ENCODE results near the gene LASP1. TPM values are rescaled to one million over a fixed set of nuclear protein-coding genes. Genes with fewer than 3 reads are reported as not detected.

Gene LASP1
- total and polyA plus RNA-seq, 2 experiments from 2014 or later: 198 to 250 TPM

DNA sequence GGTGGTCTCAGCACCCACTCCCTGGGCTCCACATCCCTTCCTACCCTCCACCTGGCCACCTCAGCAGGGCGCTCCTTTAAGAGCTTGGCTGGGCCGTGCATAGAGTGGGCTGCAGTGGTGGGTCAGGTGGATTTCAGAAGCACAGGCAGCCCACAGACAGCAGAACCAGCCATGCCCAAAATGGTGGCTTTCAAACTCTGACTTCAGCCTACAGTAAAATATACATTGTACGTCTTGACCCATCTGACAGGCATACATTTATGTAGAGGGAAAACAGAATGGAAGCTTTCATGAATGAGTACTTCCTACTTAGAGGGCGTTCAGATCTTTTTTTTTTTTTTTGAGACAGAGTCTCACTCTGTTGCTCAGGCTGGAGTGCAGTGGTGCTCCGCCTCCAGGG lies 29.6 kb downstream of the LASP1 start:
- Histone ChIP-seq H3K9me3 (ENCODE audit: low read depth) (no peaks in the 10 kb centered on the region), H3K4me1 (ENCODE audit: insufficient read depth) (peaks cover 22% of the 10 kb centered on the region), H3K27me3 (replicated peaks; ENCODE audit: insufficient read depth) (no peaks in the 10 kb centered on the region), H3K9me2 (ENCODE audit: insufficient read depth) (no peaks in the 10 kb centered on the region), H4K20me1 (ENCODE audit: insufficient read depth) (peaks cover 30% of the 10 kb centered on the region), H3F3A (ENCODE audit: insufficient read depth) (peaks cover 79% of the 10 kb centered on the region), H3K4me2 (ENCODE audit: unreplicated experiment) (no peak overlapping the region), H3K4me3 (no peak overlapping the region), H2AFZ (no peak overlapping the region), H3K9ac (no peak overlapping the region), H3K36me3 (ENCODE audit: low read depth) (peaks cover 55% of the 10 kb centered on the region), H3K27ac (no peak overlapping the region), H3K79me2 (ENCODE audit: insufficient read depth) (peaks cover 88% of the 10 kb centered on the region)
- in situ Hi-C loops (cut with MboI): no loop called here
- TF ChIP-seq EZH2phosphoT487 (IDR thresholded peaks at IDR 0.05; ENCODE audit: insufficient read depth, low read depth): no peak
- TF ChIP-seq EZH2 (IDR thresholded peaks at IDR 0.05; ENCODE audit: insufficient read depth, poor library complexity, severe bottlenecking): no peak
- 96 to 97% methylated on average over 5 of the region's 5 CpGs for WGBS, 2 experiments (ENCODE audit: low coverage in 1 of 2, low lambda C conversion rate in 2 of 2, missing lambda C conversion rate in 2 of 2)
- no peak for DNase-seq

DNA sequence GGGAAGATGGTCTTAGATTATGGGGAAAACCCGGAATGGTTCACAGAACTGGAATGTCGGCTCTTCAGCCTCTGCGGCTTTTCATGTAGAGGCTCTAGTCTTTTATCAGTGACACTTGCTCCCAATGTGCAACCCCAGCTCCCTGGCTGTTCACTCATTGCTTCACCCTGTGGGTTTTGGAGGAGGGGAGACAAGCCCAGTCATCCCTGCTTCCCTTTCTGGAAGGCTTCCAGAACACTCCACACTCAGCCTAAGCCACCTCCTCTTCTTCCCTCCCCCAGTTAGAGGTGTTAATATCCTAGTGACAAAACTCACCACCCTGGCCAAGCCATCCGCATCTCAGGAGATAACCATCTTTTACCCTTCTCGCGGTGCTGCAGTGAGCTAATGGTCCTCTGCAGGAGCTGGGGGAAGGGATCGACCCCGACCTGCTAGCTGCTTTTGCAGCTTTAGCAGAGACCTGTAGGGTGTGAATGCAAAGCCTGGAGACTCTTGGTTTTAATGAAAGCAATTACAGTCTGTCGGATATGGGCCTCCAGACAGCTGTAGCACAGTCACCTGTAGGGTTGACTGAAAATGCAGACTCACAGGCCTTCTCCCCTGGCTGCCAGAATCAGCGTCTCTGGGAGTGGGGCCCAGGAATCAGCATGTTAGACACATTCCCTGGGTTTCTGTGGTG lies 31.3 kb downstream of the LASP1 start:
- TF ChIP-seq EZH2phosphoT487 (IDR thresholded peaks at IDR 0.05; ENCODE audit: insufficient read depth, low read depth): 0 out of 2 replicates have a peak, but pooled peaks have one; percentile 41
- no peak for TF ChIP-seq EZH2 (IDR thresholded peaks at IDR 0.05; ENCODE audit: insufficient read depth, poor library complexity, severe bottlenecking)
- Histone ChIP-seq H3K4me1 (ENCODE audit: insufficient read depth) (peaks cover 22% of the 10 kb centered on the region), H3K27me3 (replicated peaks; ENCODE audit: insufficient read depth) (no peaks in the 10 kb centered on the region), H3K4me2 (ENCODE audit: unreplicated experiment) (peak overlapping the region; percentile 29), H3K9me2 (ENCODE audit: insufficient read depth) (no peaks in the 10 kb centered on the region), H3K79me2 (ENCODE audit: insufficient read depth) (peaks cover 88% of the 10 kb centered on the region), H4K20me1 (ENCODE audit: insufficient read depth) (peaks cover 35% of the 10 kb centered on the region), H3K9ac (peak overlapping the region; percentile 26; the same call in 1 of the 2 replicates), H3K36me3 (ENCODE audit: low read depth) (peaks cover 58% of the 10 kb centered on the region), H3K4me3 (no peak overlapping the region), H3K9me3 (ENCODE audit: low read depth) (no peaks in the 10 kb centered on the region), H2AFZ (no peak overlapping the region), H3K27ac (peak overlapping the region; percentile 75), H3F3A (ENCODE audit: insufficient read depth) (peaks cover 81% of the 10 kb centered on the region)
- in situ Hi-C loops (cut with MboI): no loop called here
- peak; percentile 98 for DNase-seq
- 1 to 5% methylated on average over 10 of the region's 10 CpGs for WGBS, 2 experiments (ENCODE audit: low coverage in 1 of 2, low lambda C conversion rate in 2 of 2, missing lambda C conversion rate in 2 of 2)

DNA sequence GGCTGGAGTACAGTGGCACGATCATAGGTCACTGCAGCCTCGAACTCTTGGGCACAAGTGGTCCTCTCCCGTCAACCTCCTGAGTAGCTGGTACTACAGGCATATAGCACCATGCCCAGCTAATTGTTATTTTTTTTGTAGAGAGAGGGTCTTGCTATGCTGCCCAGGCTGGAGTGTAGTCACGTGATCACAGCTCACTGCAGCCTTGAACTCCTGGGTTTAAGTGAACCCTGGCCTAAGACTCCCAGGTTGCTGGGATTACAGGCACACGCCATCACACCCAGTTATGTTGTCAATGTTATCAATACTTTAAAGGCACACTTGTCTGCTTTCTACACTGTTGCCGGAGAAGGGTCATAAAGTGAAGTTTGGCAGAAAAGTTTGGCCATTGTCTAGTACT lies 33.5 kb downstream of the LASP1 start:
- TF ChIP-seq EZH2phosphoT487 (IDR thresholded peaks at IDR 0.05; ENCODE audit: insufficient read depth, low read depth): no peak
- no peak for TF ChIP-seq EZH2 (IDR thresholded peaks at IDR 0.05; ENCODE audit: insufficient read depth, poor library complexity, severe bottlenecking)
- Histone ChIP-seq H3K4me2 (ENCODE audit: unreplicated experiment) (no peak overlapping the region), H3F3A (ENCODE audit: insufficient read depth) (peaks cover 58% of the 10 kb centered on the region), H3K9me3 (ENCODE audit: low read depth) (no peaks in the 10 kb centered on the region), H3K4me3 (no peak overlapping the region), H3K9me2 (ENCODE audit: insufficient read depth) (no peaks in the 10 kb centered on the region), H3K36me3 (ENCODE audit: low read depth) (peaks cover 42% of the 10 kb centered on the region), H4K20me1 (ENCODE audit: insufficient read depth) (peaks cover 34% of the 10 kb centered on the region), H3K27ac (no peak overlapping the region; the same call in 1 of the 2 replicates), H3K4me1 (ENCODE audit: insufficient read depth) (peaks cover 22% of the 10 kb centered on the region), H2AFZ (no peak overlapping the region), H3K27me3 (replicated peaks; ENCODE audit: insufficient read depth) (no peaks in the 10 kb centered on the region), H3K79me2 (ENCODE audit: insufficient read depth) (peaks cover 88% of the 10 kb centered on the region), H3K9ac (no peak overlapping the region)
- in situ Hi-C loops (cut with MboI): no loop called here
- DNase-seq: no peak
- 92 to 94% methylated on average over 6 of the region's 6 CpGs for WGBS, 2 experiments (ENCODE audit: low coverage in 1 of 2, low lambda C conversion rate in 2 of 2, missing lambda C conversion rate in 2 of 2)

DNA sequence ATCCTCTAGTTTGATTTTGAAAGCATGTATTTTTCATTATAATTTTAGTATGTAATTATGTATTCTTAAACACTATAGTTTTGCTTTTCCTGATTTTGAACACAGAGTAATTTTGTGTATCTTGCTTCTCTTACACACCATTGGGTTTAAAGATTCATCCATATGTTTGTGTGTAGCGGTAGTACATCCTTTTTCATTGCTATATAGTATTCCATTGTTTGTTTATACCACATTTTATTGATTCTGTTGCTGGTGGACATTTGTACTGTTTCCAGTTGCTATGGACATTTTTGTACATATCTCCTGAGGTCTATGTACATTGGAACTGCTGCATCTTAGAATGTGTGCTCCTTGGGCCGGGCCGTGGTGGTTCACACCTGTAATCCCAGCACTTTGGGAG lies 35.0 kb downstream of the LASP1 start:
- Histone ChIP-seq H3K27me3 (replicated peaks; ENCODE audit: insufficient read depth) (no peaks in the 10 kb centered on the region), H3K4me3 (no peak overlapping the region), H4K20me1 (ENCODE audit: insufficient read depth) (peaks cover 34% of the 10 kb centered on the region), H3F3A (ENCODE audit: insufficient read depth) (peaks cover 47% of the 10 kb centered on the region), H3K79me2 (ENCODE audit: insufficient read depth) (peaks cover 89% of the 10 kb centered on the region), H3K4me2 (ENCODE audit: unreplicated experiment) (no peak overlapping the region), H3K9me2 (ENCODE audit: insufficient read depth) (no peaks in the 10 kb centered on the region), H3K4me1 (ENCODE audit: insufficient read depth) (peaks cover 19% of the 10 kb centered on the region), H3K27ac (no peak overlapping the region), H3K9ac (no peak overlapping the region), H3K36me3 (ENCODE audit: low read depth) (peaks cover 40% of the 10 kb centered on the region), H2AFZ (no peak overlapping the region), H3K9me3 (ENCODE audit: low read depth) (no peaks in the 10 kb centered on the region)
- DNase-seq: no peak
- no peak for TF ChIP-seq EZH2 (IDR thresholded peaks at IDR 0.05; ENCODE audit: insufficient read depth, poor library complexity, severe bottlenecking)
- no peak for TF ChIP-seq EZH2phosphoT487 (IDR thresholded peaks at IDR 0.05; ENCODE audit: insufficient read depth, low read depth)
- 93 to 97% methylated on average over 3 of the region's 3 CpGs for WGBS, 2 experiments (ENCODE audit: low coverage in 1 of 2, low lambda C conversion rate in 2 of 2, missing lambda C conversion rate in 2 of 2)
- in situ Hi-C loops (cut with MboI): no loop called here

Measured in GM23248 (cell line).